ENCODE results near the gene CD58. TPM values are rescaled to one million over a fixed set of nuclear protein-coding genes. Genes with fewer than 3 reads are reported as not detected.

CD58 gene
- total and polyA plus RNA-seq, 9 of the 15 experiments (the other 6 are each of a cell fraction or from before 2014, with no cell fraction given) = 18.1 to 113 (median 37.4) TPM

DNA sequence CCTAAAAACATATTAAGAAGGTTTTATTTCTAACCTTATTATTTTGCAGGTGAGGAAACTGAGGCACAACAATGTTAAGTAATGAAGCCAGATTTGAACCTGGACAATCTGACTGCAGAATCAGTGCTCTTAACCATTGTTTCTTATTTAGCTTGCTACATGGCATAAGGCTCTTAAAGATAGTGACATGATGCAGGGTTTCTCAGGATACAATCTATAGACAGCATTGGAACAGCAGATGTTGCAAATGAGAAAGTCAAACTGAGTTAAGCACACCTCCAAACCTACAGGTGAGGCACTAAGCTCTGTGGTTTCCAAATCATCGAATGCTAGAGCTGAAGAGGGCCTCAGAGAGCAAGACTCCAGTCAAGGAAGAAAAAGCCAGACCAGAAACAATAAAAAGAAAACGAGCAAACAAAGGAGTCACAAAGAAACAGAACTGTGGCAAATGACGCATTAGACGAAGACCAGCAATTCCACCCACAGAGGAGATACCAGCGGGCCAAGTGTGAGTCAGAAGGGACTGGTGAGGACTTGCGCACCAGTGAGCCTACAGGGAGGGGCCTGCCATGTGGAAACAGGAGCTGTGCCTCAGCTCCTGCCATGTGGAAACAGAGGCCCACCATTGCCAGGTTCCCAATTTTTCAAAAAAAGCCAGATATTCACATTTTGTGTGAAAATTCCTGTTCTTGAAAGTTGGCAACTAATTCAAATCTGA is 14.4 kb downstream of the CD58 start (continued):
- TF ChIP-seq, protein P1, sequence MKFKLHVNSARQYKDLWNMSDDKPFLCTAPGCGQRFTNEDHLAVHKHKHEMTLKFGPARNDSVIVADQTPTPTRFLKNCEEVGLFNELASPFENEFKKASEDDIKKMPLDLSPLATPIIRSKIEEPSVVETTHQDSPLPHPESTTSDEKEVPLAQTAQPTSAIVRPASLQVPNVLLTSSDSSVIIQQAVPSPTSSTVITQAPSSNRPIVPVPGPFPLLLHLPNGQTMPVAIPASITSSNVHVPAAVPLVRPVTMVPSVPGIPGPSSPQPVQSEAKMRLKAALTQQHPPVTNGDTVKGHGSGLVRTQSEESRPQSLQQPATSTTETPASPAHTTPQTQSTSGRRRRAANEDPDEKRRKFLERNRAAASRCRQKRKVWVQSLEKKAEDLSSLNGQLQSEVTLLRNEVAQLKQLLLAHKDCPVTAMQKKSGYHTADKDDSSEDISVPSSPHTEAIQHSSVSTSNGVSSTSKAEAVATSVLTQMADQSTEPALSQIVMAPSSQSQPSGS (CRISPR knock-in tag; IDR thresholded peaks at IDR 0.05) = no peak
- TF ChIP-seq MTF1 (CRISPR knock-in tag; IDR thresholded peaks at IDR 0.05; ENCODE audit: borderline replicate concordance) (no peak), SREBF1 (IDR thresholded peaks at IDR 0.05; ENCODE audit: borderline replicate concordance, low read depth, low read length) (no peak), KLF6 (CRISPR knock-in tag; IDR thresholded peaks at IDR 0.05; ENCODE audit: borderline replicate concordance) (no peak), SLC30A9 (CRISPR knock-in tag; IDR thresholded peaks at IDR 0.05) (no peak), KDM1A (IDR thresholded peaks at IDR 0.05) (peak; percentile 56 to 79; a peak in 3 of 4 replicates), KLF16 (IDR thresholded peaks at IDR 0.05) (no peak), KAT2B (IDR thresholded peaks at IDR 0.05; ENCODE audit: low read depth, low read length) (no peak), ILF3 (IDR thresholded peaks at IDR 0.05; ENCODE audit: borderline replicate concordance) (no peak), ZEB2 (IDR thresholded peaks at IDR 0.05) (peak; percentile 45; the same call in 1 of the 2 replicates), SMAD1 (IDR thresholded peaks at IDR 0.05; ENCODE audit: low read depth, low read length, partially characterized antibody) (no peak)
- TF ChIP-seq, protein P2, sequence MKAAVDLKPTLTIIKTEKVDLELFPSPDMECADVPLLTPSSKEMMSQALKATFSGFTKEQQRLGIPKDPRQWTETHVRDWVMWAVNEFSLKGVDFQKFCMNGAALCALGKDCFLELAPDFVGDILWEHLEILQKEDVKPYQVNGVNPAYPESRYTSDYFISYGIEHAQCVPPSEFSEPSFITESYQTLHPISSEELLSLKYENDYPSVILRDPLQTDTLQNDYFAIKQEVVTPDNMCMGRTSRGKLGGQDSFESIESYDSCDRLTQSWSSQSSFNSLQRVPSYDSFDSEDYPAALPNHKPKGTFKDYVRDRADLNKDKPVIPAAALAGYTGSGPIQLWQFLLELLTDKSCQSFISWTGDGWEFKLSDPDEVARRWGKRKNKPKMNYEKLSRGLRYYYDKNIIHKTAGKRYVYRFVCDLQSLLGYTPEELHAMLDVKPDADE (conservative IDR thresholded peaks at IDR 0.05; ENCODE audit: control insufficient read depth, low read depth, low read length) = no peak
- TF ChIP-seq, protein P3, sequence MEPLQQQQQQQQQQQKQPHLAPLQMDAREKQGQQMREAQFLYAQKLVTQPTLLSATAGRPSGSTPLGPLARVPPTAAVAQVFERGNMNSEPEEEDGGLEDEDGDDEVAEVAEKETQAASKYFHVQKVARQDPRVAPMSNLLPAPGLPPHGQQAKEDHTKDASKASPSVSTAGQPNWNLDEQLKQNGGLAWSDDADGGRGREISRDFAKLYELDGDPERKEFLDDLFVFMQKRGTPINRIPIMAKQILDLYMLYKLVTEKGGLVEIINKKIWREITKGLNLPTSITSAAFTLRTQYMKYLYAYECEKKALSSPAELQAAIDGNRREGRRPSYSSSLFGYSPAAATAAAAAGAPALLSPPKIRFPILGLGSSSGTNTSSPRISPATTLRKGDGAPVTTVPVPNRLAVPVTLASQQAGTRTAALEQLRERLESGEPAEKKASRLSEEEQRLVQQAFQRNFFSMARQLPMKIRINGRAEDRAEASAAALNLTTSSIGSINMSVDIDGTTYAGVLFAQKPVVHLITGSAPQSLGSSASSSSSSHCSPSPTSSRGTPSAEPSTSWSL (CRISPR knock-in tag; IDR thresholded peaks at IDR 0.05; ENCODE audit: borderline replicate concordance) = no peak
- TF ChIP-seq, protein P4, sequence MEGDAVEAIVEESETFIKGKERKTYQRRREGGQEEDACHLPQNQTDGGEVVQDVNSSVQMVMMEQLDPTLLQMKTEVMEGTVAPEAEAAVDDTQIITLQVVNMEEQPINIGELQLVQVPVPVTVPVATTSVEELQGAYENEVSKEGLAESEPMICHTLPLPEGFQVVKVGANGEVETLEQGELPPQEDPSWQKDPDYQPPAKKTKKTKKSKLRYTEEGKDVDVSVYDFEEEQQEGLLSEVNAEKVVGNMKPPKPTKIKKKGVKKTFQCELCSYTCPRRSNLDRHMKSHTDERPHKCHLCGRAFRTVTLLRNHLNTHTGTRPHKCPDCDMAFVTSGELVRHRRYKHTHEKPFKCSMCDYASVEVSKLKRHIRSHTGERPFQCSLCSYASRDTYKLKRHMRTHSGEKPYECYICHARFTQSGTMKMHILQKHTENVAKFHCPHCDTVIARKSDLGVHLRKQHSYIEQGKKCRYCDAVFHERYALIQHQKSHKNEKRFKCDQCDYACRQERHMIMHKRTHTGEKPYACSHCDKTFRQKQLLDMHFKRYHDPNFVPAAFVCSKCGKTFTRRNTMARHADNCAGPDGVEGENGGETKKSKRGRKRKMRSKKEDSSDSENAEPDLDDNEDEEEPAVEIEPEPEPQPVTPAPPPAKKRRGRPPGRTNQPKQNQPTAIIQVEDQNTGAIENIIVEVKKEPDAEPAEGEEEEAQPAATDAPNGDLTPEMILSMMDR (IDR thresholded peaks at IDR 0.05 in 2 of 3, conservative IDR thresholded peaks at IDR 0.05 in 1 of 3; ENCODE audit: insufficient read depth in 2 of 3, low read depth in 1 of 3, low read length in 3 of 3) = no peak
- TF ChIP-seq, protein P5, sequence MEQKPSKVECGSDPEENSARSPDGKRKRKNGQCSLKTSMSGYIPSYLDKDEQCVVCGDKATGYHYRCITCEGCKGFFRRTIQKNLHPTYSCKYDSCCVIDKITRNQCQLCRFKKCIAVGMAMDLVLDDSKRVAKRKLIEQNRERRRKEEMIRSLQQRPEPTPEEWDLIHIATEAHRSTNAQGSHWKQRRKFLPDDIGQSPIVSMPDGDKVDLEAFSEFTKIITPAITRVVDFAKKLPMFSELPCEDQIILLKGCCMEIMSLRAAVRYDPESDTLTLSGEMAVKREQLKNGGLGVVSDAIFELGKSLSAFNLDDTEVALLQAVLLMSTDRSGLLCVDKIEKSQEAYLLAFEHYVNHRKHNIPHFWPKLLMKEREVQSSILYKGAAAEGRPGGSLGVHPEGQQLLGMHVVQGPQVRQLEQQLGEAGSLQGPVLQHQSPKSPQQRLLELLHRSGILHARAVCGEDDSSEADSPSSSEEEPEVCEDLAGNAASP (IDR thresholded peaks at IDR 0.05) = no peak
- TF ChIP-seq, protein P6, sequence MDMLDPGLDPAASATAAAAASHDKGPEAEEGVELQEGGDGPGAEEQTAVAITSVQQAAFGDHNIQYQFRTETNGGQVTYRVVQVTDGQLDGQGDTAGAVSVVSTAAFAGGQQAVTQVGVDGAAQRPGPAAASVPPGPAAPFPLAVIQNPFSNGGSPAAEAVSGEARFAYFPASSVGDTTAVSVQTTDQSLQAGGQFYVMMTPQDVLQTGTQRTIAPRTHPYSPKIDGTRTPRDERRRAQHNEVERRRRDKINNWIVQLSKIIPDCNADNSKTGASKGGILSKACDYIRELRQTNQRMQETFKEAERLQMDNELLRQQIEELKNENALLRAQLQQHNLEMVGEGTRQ (CRISPR knock-in tag; IDR thresholded peaks at IDR 0.05) = no peak
- TF ChIP-seq, protein P7, sequence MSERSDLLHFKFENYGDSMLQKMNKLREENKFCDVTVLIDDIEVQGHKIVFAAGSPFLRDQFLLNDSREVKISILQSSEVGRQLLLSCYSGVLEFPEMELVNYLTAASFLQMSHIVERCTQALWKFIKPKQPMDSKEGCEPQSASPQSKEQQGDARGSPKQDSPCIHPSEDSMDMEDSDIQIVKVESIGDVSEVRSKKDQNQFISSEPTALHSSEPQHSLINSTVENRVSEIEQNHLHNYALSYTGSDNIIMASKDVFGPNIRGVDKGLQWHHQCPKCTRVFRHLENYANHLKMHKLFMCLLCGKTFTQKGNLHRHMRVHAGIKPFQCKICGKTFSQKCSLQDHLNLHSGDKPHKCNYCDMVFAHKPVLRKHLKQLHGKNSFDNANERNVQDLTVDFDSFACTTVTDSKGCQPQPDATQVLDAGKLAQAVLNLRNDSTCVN (CRISPR knock-in tag; IDR thresholded peaks at IDR 0.05) = no peak
